ENCODE results near the gene PKNOX1. TPM values are rescaled to one million over a fixed set of nuclear protein-coding genes. Genes with fewer than 3 reads are reported as not detected.

Gene PKNOX1
- polyA plus RNA-seq (2012; ENCODE audit: insufficient read length, low read depth): 28.7 TPM

- TF ChIP-seq FOXP2 (optimal IDR thresholded peaks at IDR 0.05; ENCODE audit: borderline replicate concordance, extremely low read depth, extremely low read length, insufficient read depth): peak; percentile 96
- peak; percentile 29; the same call in 1 of the 2 replicates for TF ChIP-seq TAF1 (IDR thresholded peaks at IDR 0.05; ENCODE audit: borderline replicate concordance, insufficient read depth, low read length)
- TF ChIP-seq REST (IDR thresholded peaks at IDR 0.05; ENCODE audit: insufficient read depth in 1 of 2, low read depth in 2 of 2, low read length in 2 of 2): no peak
- no peak for TF ChIP-seq SIN3A (IDR thresholded peaks at IDR 0.05; ENCODE audit: borderline replicate concordance, insufficient read depth, low read length)
- TF ChIP-seq POLR2AphosphoS5 (IDR thresholded peaks at IDR 0.05; ENCODE audit: low read depth, low read length): peak; percentile 64
Measured at GRCh38 chr21:42973991-42974831, at the start of gene PKNOX1. TSS of gene PKNOX1 (plus strand) at chr21:42974562. CDS start at chr21:43004382, 29,820 bp downstream.

- no peak for TF ChIP-seq SIN3A (IDR thresholded peaks at IDR 0.05; ENCODE audit: borderline replicate concordance, insufficient read depth, low read length)
- peak; percentile 88 for TF ChIP-seq FOXP2 (optimal IDR thresholded peaks at IDR 0.05; ENCODE audit: borderline replicate concordance, extremely low read depth, extremely low read length, insufficient read depth)
- peak; percentile 45; the same call in 1 of the 2 replicates for TF ChIP-seq POLR2AphosphoS5 (IDR thresholded peaks at IDR 0.05; ENCODE audit: low read depth, low read length)
- TF ChIP-seq TAF1 (IDR thresholded peaks at IDR 0.05; ENCODE audit: borderline replicate concordance, insufficient read depth, low read length): peak; percentile 47; the same call in 1 of the 2 replicates
- TF ChIP-seq REST (IDR thresholded peaks at IDR 0.05; ENCODE audit: insufficient read depth in 1 of 2, low read depth in 2 of 2, low read length in 2 of 2): no peak; a peak in 1 of 4 replicates
Measured at GRCh38 chr21:42925114-42925926, 49.0 kb upstream of the PKNOX1 start, which contains the start of gene ERVH48-1. TSS of gene ERVH48-1 (minus strand) at chr21:42925630. CDS start at chr21:42919006, 6,624 bp downstream.

GRCh38 chr21:42929969-42930368, 44.4 kb upstream of the PKNOX1 start:
- no peak for TF ChIP-seq FOXP2 (optimal IDR thresholded peaks at IDR 0.05; ENCODE audit: borderline replicate concordance, extremely low read depth, extremely low read length, insufficient read depth)
- no peak for TF ChIP-seq REST (IDR thresholded peaks at IDR 0.05; ENCODE audit: insufficient read depth in 1 of 2, low read depth in 2 of 2, low read length in 2 of 2)
- no peak for TF ChIP-seq TAF1 (IDR thresholded peaks at IDR 0.05; ENCODE audit: borderline replicate concordance, insufficient read depth, low read length)
- TF ChIP-seq POLR2AphosphoS5 (IDR thresholded peaks at IDR 0.05; ENCODE audit: low read depth, low read length): no peak
- no peak for TF ChIP-seq SIN3A (IDR thresholded peaks at IDR 0.05; ENCODE audit: borderline replicate concordance, insufficient read depth, low read length)

- TF ChIP-seq TAF1 (IDR thresholded peaks at IDR 0.05; ENCODE audit: borderline replicate concordance, insufficient read depth, low read length): no peak
- TF ChIP-seq SIN3A (IDR thresholded peaks at IDR 0.05; ENCODE audit: borderline replicate concordance, insufficient read depth, low read length): no peak
- no peak for TF ChIP-seq REST (IDR thresholded peaks at IDR 0.05; ENCODE audit: insufficient read depth in 1 of 2, low read depth in 2 of 2, low read length in 2 of 2)
- TF ChIP-seq FOXP2 (optimal IDR thresholded peaks at IDR 0.05; ENCODE audit: borderline replicate concordance, extremely low read depth, extremely low read length, insufficient read depth): no peak
- no peak for TF ChIP-seq POLR2AphosphoS5 (IDR thresholded peaks at IDR 0.05; ENCODE audit: low read depth, low read length)
Measured at GRCh38 chr21:42931560-42932235, 42.7 kb upstream of the PKNOX1 start.

All from PFSK-1 (cell line).